C4-2B (cell line): ENCODE results near the gene SLC8A1.

Experiments
- ZFX ChIP-seq: fragments of 450-650 bp; IDR thresholded peaks from 2 replicates; pipeline ENCODE4 v1.6.1; 2017
- TF ChIP-seq, protein P1 (sequence below): fragments of 450-650 bp; conservative IDR thresholded peaks from 2 replicates; pipeline ENCODE4 v1.5.1; 2017; ENCODE audit warnings: mild to moderate bottlenecking

DNA sequence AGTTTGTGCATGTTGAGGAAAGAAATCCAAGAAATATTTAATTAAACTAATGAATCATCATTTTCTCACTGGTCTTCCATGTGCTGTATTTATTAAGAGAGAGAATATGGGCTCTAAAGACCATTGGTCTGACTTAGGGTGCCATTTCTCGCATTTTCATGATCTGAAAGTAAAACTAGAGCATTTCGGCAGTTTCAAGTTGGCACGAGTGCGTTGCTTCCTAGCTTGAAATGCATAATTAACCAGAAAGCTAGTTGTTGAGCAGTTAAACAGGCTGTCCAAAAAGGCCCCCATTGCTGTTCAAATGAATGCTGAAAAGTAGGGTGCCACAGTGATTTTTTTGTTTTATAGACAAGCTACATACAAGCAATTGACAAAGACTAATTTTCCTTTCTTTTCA is 47.4 kb downstream of the SLC8A1 start:
- TF ChIP-seq, protein P1, sequence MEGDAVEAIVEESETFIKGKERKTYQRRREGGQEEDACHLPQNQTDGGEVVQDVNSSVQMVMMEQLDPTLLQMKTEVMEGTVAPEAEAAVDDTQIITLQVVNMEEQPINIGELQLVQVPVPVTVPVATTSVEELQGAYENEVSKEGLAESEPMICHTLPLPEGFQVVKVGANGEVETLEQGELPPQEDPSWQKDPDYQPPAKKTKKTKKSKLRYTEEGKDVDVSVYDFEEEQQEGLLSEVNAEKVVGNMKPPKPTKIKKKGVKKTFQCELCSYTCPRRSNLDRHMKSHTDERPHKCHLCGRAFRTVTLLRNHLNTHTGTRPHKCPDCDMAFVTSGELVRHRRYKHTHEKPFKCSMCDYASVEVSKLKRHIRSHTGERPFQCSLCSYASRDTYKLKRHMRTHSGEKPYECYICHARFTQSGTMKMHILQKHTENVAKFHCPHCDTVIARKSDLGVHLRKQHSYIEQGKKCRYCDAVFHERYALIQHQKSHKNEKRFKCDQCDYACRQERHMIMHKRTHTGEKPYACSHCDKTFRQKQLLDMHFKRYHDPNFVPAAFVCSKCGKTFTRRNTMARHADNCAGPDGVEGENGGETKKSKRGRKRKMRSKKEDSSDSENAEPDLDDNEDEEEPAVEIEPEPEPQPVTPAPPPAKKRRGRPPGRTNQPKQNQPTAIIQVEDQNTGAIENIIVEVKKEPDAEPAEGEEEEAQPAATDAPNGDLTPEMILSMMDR, result no peak
- no peak for TF ChIP-seq ZFX
